ENCODE results near the gene PPIH. TPM values are rescaled to one million over a fixed set of nuclear protein-coding genes. Genes with fewer than 3 reads are reported as not detected.
A peak's percentile ranks its signal among the peaks of the same experiment; 100 is the strongest.
"Not testable (repeated sequence)": the region's sequence is repeated elsewhere in the genome, so short reads cannot be mapped to it uniquely, and the experiment has no call there.

Gene PPIH
- polyA plus RNA-seq, 1 donor from 2014 or later, result 64.6 TPM

GRCh38 chr1:42692461-42692860 lies 34.2 kb downstream of the PPIH start:
- Mint-ChIP-seq H3K27ac (peak overlapping the region; percentile 3 to 75 (median 33)), H3K9me3 (no peaks in the 10 kb centered on the region), H3K27me3 (no peaks in the 10 kb centered on the region)

DNA sequence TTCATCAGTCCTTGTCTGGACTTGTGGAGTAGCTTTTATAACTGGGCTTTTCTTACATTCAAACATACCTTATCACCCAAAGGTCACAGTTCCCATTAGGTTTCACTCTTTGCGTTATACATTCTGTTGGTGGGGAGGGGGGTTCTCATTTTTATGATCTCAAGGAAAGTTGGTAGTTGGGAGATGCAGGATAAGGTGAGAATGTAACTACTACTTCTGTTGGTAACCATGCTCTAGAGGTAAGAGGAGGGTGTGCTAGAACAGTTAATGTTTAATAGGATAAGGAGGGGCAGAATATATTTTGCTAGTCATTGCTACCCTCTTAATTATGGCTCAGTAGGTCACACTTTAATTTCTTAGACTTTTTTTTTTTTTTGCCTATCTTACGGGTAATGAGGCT lies 34.7 kb downstream of the PPIH start:
- Mint-ChIP-seq H3K27me3 (no peaks in the 10 kb centered on the region), H3K4me3 (peak overlapping the region in 1 of 4 donors; percentile 23), H3K36me3 (no peaks in the 10 kb centered on the region), H3K9me3 (no peaks in the 10 kb centered on the region), H3K4me1 (peaks cover 46 to 60% (median 48%) of the 10 kb centered on the region in 3 donors), H3K27ac (peak overlapping the region; percentile 3 to 75 (median 33))

More at GRCh38 chr1:42692461-42692860, 34.2 kb downstream of the PPIH start:
- peaks cover 50 to 64% (median 52%) of the 10 kb centered on the region in 3 donors for H3K4me1 Mint-ChIP-seq
- H3K36me3 Mint-ChIP-seq, result no peaks in the 10 kb centered on the region
- H3K4me3 Mint-ChIP-seq, result peak overlapping the region in 1 of 4 donors; percentile 45

GRCh38 chr1:42698081-42698813 lies 40.0 kb downstream of the PPIH start:
- Mint-ChIP-seq H3K4me1 (peaks cover 2 to 10% (median 5%) of the 10 kb centered on the region in 3 donors), H3K27me3 (no peaks in the 10 kb centered on the region), H3K9me3 (no peaks in the 10 kb centered on the region), H3K4me3 (no peak overlapping the region), H3K36me3 (peaks cover 2% of the 10 kb centered on the region), H3K27ac (no peak overlapping the region)

DNA sequence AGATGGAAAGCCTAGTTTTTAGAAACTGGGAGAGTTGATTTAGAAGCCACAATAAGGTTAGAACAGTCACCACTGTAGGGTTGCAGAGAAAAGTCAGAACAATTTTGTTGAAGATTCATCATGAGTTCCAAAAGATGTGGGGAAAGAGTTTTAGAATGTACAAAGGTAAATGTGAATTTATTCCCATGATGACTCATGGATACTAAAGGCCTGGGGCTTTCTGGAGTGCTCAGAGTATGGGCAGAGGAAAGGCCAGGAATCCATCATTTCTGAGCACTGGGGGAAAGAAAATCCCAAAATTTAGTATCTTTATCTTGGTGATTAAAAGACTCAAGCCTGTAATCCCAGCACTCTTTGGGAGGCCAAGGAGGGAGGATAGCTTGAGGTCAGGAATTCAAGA lies 41.8 kb downstream of the PPIH start:
- Mint-ChIP-seq H3K4me1 (peaks cover 0 to 4% (median 2%) of the 10 kb centered on the region in 3 donors), H3K9me3 (no peaks in the 10 kb centered on the region), H3K27ac (peak overlapping the region in 2 of 3 donors; percentile 65 to 91), H3K36me3 (peaks cover 6% of the 10 kb centered on the region), H3K27me3 (no peaks in the 10 kb centered on the region), H3K4me3 (no peak overlapping the region)

DNA sequence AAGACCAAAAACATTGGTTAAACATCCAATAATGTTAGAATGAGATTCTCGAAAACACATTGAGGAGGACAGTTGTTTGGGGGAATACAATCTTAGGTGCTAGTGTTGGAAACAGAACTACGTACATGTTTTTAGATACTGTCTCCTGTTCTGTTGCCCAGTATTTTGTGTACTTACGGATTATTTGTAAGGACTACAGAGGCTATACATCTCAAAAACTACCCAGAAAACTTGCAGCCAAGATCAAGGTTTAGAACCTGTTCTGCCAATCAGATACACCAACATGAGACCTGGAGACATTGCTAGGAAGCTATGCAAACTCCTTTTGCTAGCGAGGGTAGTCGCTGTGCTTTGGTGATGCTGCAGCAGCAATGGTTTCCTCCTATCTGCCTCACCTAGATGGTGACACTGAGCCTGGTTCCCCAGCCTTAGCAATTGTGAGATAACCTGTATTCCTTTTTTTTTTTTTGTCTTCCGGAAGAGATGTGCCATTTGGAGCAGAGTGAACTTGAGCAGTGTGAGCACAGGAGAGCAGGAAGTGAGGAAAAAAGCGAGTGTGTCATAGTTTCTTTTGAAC lies 45.8 kb downstream of the PPIH start:
- Mint-ChIP-seq H3K27me3 (no peaks in the 10 kb centered on the region), H3K4me1 (peaks cover 0 to 3% (median 0%) of the 10 kb centered on the region in 3 donors), H3K4me3 (no peak overlapping the region), H3K27ac (peak overlapping the region in 2 of 3 donors; percentile 61 to 70), H3K36me3 (peaks cover 19% of the 10 kb centered on the region), H3K9me3 (peaks cover 0 to 7% (median 0%) of the 10 kb centered on the region in 3 donors)

DNA sequence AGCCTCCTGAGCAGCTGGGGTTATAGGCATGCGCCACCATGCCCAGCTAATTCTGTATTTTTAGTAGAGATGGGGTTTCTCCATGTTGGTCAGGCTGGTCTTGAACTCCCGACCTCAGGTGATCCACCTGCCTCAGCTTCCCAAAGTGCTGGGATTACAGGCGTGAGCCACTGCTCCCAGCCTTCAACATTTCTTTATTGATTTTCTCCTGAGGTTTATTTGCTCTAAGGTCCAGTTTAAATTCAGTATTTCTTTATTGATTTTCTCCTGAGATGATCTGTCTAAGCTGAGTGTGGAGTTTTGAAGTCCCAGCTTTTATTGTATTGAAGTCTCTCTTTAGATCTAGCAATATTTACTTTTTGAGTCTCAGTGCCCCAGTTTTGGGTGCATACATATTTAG lies 54.6 kb downstream of the PPIH start:
- not testable (repeated sequence) for H3K27ac Mint-ChIP-seq, H3K27me3 Mint-ChIP-seq, H3K4me3 Mint-ChIP-seq
- Mint-ChIP-seq H3K9me3 (peaks cover 2 to 15% (median 9%) of the 10 kb centered on the region in 3 donors), H3K36me3 (peaks cover 40% of the 10 kb centered on the region), H3K4me1 (peaks cover 0 to 20% (median 4%) of the 10 kb centered on the region in 3 donors)

GRCh38 chr1:42713293-42713692 lies 55.1 kb downstream of the PPIH start:
- H3K36me3 Mint-ChIP-seq, result peaks cover 39% of the 10 kb centered on the region
- no peaks in the 10 kb centered on the region for H3K27me3 Mint-ChIP-seq
- peaks cover 0 to 20% (median 4%) of the 10 kb centered on the region in 3 donors for H3K4me1 Mint-ChIP-seq
- H3K27ac Mint-ChIP-seq, result no peak overlapping the region
- no peak overlapping the region for H3K4me3 Mint-ChIP-seq
- H3K9me3 Mint-ChIP-seq, result peaks cover 2 to 11% (median 9%) of the 10 kb centered on the region in 3 donors

GRCh38 chr1:42714441-42714840 lies 56.2 kb downstream of the PPIH start:
- not testable (repeated sequence) for H3K4me3 Mint-ChIP-seq, H3K27me3 Mint-ChIP-seq, H3K27ac Mint-ChIP-seq
- H3K4me1 Mint-ChIP-seq, result peaks cover 0 to 13% (median 4%) of the 10 kb centered on the region in 3 donors
- peaks cover 40% of the 10 kb centered on the region for H3K36me3 Mint-ChIP-seq
- H3K9me3 Mint-ChIP-seq, result peaks cover 2 to 11% (median 9%) of the 10 kb centered on the region in 3 donors

GRCh38 chr1:42720868-42721267 lies 62.6 kb downstream of the PPIH start:
- Mint-ChIP-seq H3K9me3 (peaks cover 0 to 2% (median 0%) of the 10 kb centered on the region in 3 donors), H3K27ac (peak overlapping the region in 1 of 3 donors; percentile 59), H3K36me3 (peaks cover 12% of the 10 kb centered on the region), H3K4me3 (no peak overlapping the region), H3K27me3 (no peaks in the 10 kb centered on the region), H3K4me1 (peaks cover 0 to 6% (median 3%) of the 10 kb centered on the region in 3 donors)

- H3K27ac Mint-ChIP-seq, result no peak overlapping the region
- H3K27me3 Mint-ChIP-seq, result no peaks in the 10 kb centered on the region
- no peaks in the 10 kb centered on the region for H3K9me3 Mint-ChIP-seq
- peaks cover 9% of the 10 kb centered on the region for H3K36me3 Mint-ChIP-seq
- H3K4me3 Mint-ChIP-seq, result no peak overlapping the region
- peaks cover 0 to 6% (median 1%) of the 10 kb centered on the region in 3 donors for H3K4me1 Mint-ChIP-seq
Measured at GRCh38 chr1:42721926-42722325, 63.7 kb downstream of the PPIH start.

GRCh38 chr1:42722403-42722802 lies 64.2 kb downstream of the PPIH start:
- not testable (repeated sequence) for H3K27me3 Mint-ChIP-seq, H3K9me3 Mint-ChIP-seq, H3K36me3 Mint-ChIP-seq, H3K4me1 Mint-ChIP-seq, H3K27ac Mint-ChIP-seq, H3K4me3 Mint-ChIP-seq

DNA sequence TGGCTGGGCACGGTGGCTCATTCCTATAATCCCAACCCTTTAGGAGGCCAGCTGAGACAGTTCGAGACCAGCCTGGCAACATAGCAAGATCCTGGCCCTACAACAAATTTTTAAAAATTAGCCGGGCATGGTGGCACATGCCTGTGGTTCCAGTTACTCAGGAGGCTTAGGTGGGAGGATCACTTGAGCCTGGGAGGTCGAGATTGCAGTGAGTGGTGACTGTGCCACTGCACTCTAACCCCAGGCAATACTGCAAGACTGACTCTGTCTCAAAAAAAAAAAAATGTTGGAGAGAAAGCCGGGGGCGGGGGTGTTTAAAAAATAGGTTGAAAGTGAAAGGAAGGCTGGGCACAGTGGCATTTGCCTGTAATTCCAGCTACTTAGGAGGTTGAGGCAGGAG lies 65.3 kb downstream of the PPIH start:
- no peaks in the 10 kb centered on the region for H3K27me3 Mint-ChIP-seq
- no peak overlapping the region for H3K27ac Mint-ChIP-seq
- peak overlapping the region in 1 of 4 donors; percentile 70 for H3K4me3 Mint-ChIP-seq
- H3K36me3 Mint-ChIP-seq, result peaks cover 4% of the 10 kb centered on the region
- no peaks in the 10 kb centered on the region for H3K9me3 Mint-ChIP-seq
- peaks cover 0 to 1% (median 0%) of the 10 kb centered on the region in 3 donors for H3K4me1 Mint-ChIP-seq

GRCh38 chr1:42725820-42726219 lies 67.6 kb downstream of the PPIH start:
- not testable (repeated sequence) for H3K36me3 Mint-ChIP-seq, H3K4me1 Mint-ChIP-seq, H3K27me3 Mint-ChIP-seq, H3K9me3 Mint-ChIP-seq, H3K4me3 Mint-ChIP-seq
- peak overlapping the region in 1 of 3 donors; percentile 24 for H3K27ac Mint-ChIP-seq

Measured in IgD-negative memory B cell (primary cell).